OCI-LY1 (cell line): ENCODE data around the gene ACSM5.
"Not testable (repeated sequence)": the region's sequence is repeated elsewhere in the genome, so short reads cannot be mapped to it uniquely, and the experiment has no call there.

ENCODE experiments used
- EZH2 ChIP-seq: fragments of 200-600 bp; sonication (generic), shearing (Covaris generic); IDR thresholded peaks from 2 replicates; pipeline ENCODE4 v1.8.0; 2017; ENCODE audit warnings: borderline replicate concordance, mixed run types, mild to moderate bottlenecking, antibody characterized with exemption, low read length, moderate library complexity, mixed read lengths
- TF ChIP-seq, protein P1 (sequence below): fragments of 200-600 bp; sonication (generic), shearing (Covaris generic); IDR thresholded peaks from 2 replicates; pipeline ENCODE4 v1.5.1; 2017; ENCODE audit warnings: mild to moderate bottlenecking, antibody characterized with exemption, low read length, moderate library complexity, mixed read lengths

DNA sequence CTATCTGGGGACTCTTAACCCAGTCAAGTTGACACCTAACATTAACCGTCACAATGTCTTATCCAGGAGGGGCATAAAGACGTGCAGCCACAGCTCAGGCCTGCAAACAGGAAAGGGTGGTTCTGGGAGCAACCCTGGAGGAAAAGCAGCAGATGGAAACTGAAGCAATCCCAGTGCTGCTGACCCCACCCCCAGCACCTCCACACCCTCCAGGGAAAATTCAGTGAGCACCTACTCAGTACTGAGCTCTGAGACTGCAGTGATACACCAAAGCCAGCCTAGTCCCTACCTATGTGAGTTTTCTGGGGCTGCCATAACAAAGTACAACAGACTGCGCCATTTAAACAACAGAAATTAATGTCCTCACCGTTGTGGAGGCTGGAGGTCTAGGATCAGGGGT lies 32.5 kb downstream of the ACSM5 start:
- TF ChIP-seq, protein P1, sequence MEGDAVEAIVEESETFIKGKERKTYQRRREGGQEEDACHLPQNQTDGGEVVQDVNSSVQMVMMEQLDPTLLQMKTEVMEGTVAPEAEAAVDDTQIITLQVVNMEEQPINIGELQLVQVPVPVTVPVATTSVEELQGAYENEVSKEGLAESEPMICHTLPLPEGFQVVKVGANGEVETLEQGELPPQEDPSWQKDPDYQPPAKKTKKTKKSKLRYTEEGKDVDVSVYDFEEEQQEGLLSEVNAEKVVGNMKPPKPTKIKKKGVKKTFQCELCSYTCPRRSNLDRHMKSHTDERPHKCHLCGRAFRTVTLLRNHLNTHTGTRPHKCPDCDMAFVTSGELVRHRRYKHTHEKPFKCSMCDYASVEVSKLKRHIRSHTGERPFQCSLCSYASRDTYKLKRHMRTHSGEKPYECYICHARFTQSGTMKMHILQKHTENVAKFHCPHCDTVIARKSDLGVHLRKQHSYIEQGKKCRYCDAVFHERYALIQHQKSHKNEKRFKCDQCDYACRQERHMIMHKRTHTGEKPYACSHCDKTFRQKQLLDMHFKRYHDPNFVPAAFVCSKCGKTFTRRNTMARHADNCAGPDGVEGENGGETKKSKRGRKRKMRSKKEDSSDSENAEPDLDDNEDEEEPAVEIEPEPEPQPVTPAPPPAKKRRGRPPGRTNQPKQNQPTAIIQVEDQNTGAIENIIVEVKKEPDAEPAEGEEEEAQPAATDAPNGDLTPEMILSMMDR, result not testable (repeated sequence)
- TF ChIP-seq EZH2, result not testable (repeated sequence)
